GM23338 (cell line): ENCODE measurements around the gene R3HDM4. TPM values are rescaled to one million over a fixed set of nuclear protein-coding genes. Genes with fewer than 3 reads are reported as not detected.

ENCODE experiments used
- ATAC-seq: fragments of 200-7000 bp; cut with Tn5 transposase; 3 replicates; pipeline ENCODE4 v1.9.1; 2020
- DNase-seq: peaks from one replicate; pipeline ENCODE4 v3.0.0-alpha.2; 2015; ENCODE audit warnings: low spot score
- H2AFZ ChIP-seq: fragments of 200-600 bp; sonication (generic); 2 replicates; pipeline ENCODE4 v1.8.0; 2016; ENCODE audit warnings: antibody characterized with exemption, mild to moderate bottlenecking, moderate library complexity
- H3F3A ChIP-seq: fragments of 200-600 bp; sonication (generic); replicated peaks from 2 replicates; pipeline ENCODE4 v1.8.0; 2017; ENCODE audit warnings: antibody characterized with exemption, mixed run types, low read depth
- H3K27ac ChIP-seq: fragments of 200-600 bp; sonication (generic); 2 replicates; pipeline ENCODE4 v1.6.1; 2016; ENCODE audit warnings: low read depth
- H3K27me3 ChIP-seq: fragments of 200-600 bp; sonication (generic); 2 replicates; pipeline ENCODE4 v1.8.0; 2016; ENCODE audit warnings: mild to moderate bottlenecking, mixed run types, moderate library complexity; ENCODE audit not compliant: insufficient read depth
- H3K36me3 ChIP-seq: fragments of 200-600 bp; sonication (generic); 2 replicates; pipeline ENCODE4 v1.8.0; 2016; ENCODE audit warnings: mild to moderate bottlenecking; ENCODE audit not compliant: insufficient read depth
- H3K4me1 ChIP-seq: fragments of 200-600 bp; sonication (generic); 2 replicates; pipeline ENCODE4 v1.8.0; 2016; ENCODE audit warnings: mild to moderate bottlenecking, moderate library complexity; ENCODE audit not compliant: insufficient read depth
- H3K4me2 ChIP-seq: fragments of 200-600 bp; sonication (generic); 2 replicates; pipeline ENCODE4 v1.7.1; 2017; ENCODE audit warnings: mixed run types
- H3K4me3 ChIP-seq: fragments of 200-600 bp; sonication (generic); 2 replicates; pipeline ENCODE4 v1.6.1; 2016; ENCODE audit warnings: mixed run types
- H3K79me2 ChIP-seq: fragments of 200-600 bp; sonication (generic); replicated peaks from 2 replicates; pipeline ENCODE4 v1.8.0; 2017; ENCODE audit warnings: mild to moderate bottlenecking; ENCODE audit not compliant: insufficient read depth
- H3K9me2 ChIP-seq: fragments of 200-600 bp; sonication (generic); 2 replicates; pipeline ENCODE4 v1.8.0; 2017; ENCODE audit not compliant: insufficient read depth
- H4K20me1 ChIP-seq: fragments of 200-600 bp; sonication (generic); replicated peaks from 2 replicates; pipeline ENCODE4 v1.8.0; 2017; ENCODE audit warnings: mild to moderate bottlenecking; ENCODE audit not compliant: insufficient read depth
- H3K27ac Mint-ChIP-seq: 2 replicates; pipeline ENCODE4 v1.8.0; 2020; ENCODE audit warnings: inconsistent platforms, mild to moderate bottlenecking, moderate library complexity, mixed read lengths
- H3K27me3 Mint-ChIP-seq: 3 replicates; pipeline ENCODE4 v1.8.0; 2022; ENCODE audit warnings: low read depth, mild to moderate bottlenecking, moderate library complexity, mixed read lengths, inconsistent platforms; ENCODE audit not compliant: insufficient read depth, poor library complexity
- H3K36me3 Mint-ChIP-seq: 3 replicates; pipeline ENCODE4 v1.8.0; 2021; ENCODE audit warnings: low read depth, mild to moderate bottlenecking, inconsistent platforms, moderate library complexity, mixed read lengths
- H3K4me1 Mint-ChIP-seq: 3 replicates; pipeline ENCODE4 v1.8.0; 2020; ENCODE audit warnings: mild to moderate bottlenecking, inconsistent platforms, mixed read lengths
- H3K4me3 Mint-ChIP-seq: 3 replicates; pipeline ENCODE4 v1.8.0; 2021; ENCODE audit warnings: moderate library complexity, mild to moderate bottlenecking, inconsistent platforms, mixed read lengths
- H3K9me3 Mint-ChIP-seq: 3 replicates; pipeline ENCODE4 v1.8.0; 2020; ENCODE audit warnings: moderate library complexity, mild to moderate bottlenecking, inconsistent platforms, mixed read lengths
- CREB1 ChIP-seq: fragments of 250-450 bp; sonication (Bioruptor Pico); IDR thresholded peaks from 2 replicates; pipeline ENCODE4 v1.5.0; 2020; ENCODE audit warnings: low read depth, mild to moderate bottlenecking, moderate library complexity
- EZH2 ChIP-seq: fragments of 200-600 bp; sonication (generic); IDR thresholded peaks from one replicate; pipeline ENCODE4 v1.8.0; 2017; ENCODE audit warnings: antibody characterized with exemption, mild to moderate bottlenecking, low read depth; ENCODE audit not compliant: unreplicated experiment
- EZH2phosphoT487 ChIP-seq: fragments of 200-600 bp; sonication (generic); IDR thresholded peaks from one replicate; pipeline ENCODE4 v1.8.1; 2018; ENCODE audit warnings: antibody characterized with exemption; ENCODE audit not compliant: unreplicated experiment
- JUNB ChIP-seq: IDR thresholded peaks from one replicate; pipeline ENCODE4 v1.6.1; 2016; ENCODE audit warnings: antibody characterized with exemption; ENCODE audit not compliant: unreplicated experiment
- NANOG ChIP-seq: IDR thresholded peaks from 2 replicates; pipeline ENCODE4 v1.6.1; 2016; ENCODE audit warnings: antibody characterized with exemption, borderline replicate concordance
- POLR2AphosphoS5 ChIP-seq: IDR thresholded peaks from 2 replicates; pipeline ENCODE4 v1.6.1; 2016; ENCODE audit warnings: antibody characterized with exemption, low read depth
- STAT1 ChIP-seq: IDR thresholded peaks from one replicate; pipeline ENCODE4 v1.6.1; 2016; ENCODE audit warnings: antibody characterized with exemption; ENCODE audit not compliant: unreplicated experiment
- ZNF114 ChIP-seq: fragments of 250-450 bp; sonication (Bioruptor Pico); IDR thresholded peaks from 2 replicates; pipeline ENCODE4 v1.5.0; 2020; ENCODE audit warnings: mild to moderate bottlenecking, moderate library complexity
- ZNF331 ChIP-seq: fragments of 250-450 bp; sonication (Bioruptor Pico); IDR thresholded peaks from 2 replicates; pipeline ENCODE4 v1.5.0; 2020; ENCODE audit warnings: low read depth, mild to moderate bottlenecking, moderate library complexity
- polyA plus RNA-seq: library from polyadenylated mRNA; unstranded; fragments of >200 nt; fragmentation: Nextera tagmentation; extraction: Ambion mirVana; gene quantifications from 2 replicates; pipeline ENCODE4 v1.2.1, GENCODE V29; 2016
- total RNA-seq: library from RNA; depleted of rRNA; stranded (reverse); fragments of >200 nt; shearing (Covaris generic); gene quantifications from 2 replicates; pipeline ENCODE4 v1.2.3, GENCODE V29; 2014
- TF ChIP-seq, protein P1 (sequence below): fragments of 250-450 bp; sonication (Bioruptor Pico); IDR thresholded peaks from 2 replicates; pipeline ENCODE4 v1.5.0; 2020; ENCODE audit warnings: mild to moderate bottlenecking, moderate library complexity
- TF ChIP-seq, protein P2 (sequence below): IDR thresholded peaks from 2 replicates; pipeline ENCODE4 v1.6.1; 2016; ENCODE audit warnings: antibody characterized with exemption
- TF ChIP-seq, protein P3 (sequence below), 2 experiments: fragments of 200-600 bp in 1 of 2; sonication (generic) in 1 of 2; conservative IDR thresholded peaks; 2 replicates each; pipeline versions ENCODE4 v1.5.1 to v1.6.1; 2016 to 2017; ENCODE audit warnings: antibody characterized with exemption in 2 of 2, low read depth in 2 of 2, mild to moderate bottlenecking in 2 of 2, moderate library complexity in 1 of 2
- TF ChIP-seq, protein P4 (sequence below): IDR thresholded peaks from one replicate; pipeline ENCODE4 v1.6.1; 2018; ENCODE audit warnings: antibody characterized with exemption; ENCODE audit not compliant: unreplicated experiment

R3HDM4 gene
- total and polyA plus RNA-seq, 2 experiments from 2014 or later: 76.5 to 87.1 TPM

DNA sequence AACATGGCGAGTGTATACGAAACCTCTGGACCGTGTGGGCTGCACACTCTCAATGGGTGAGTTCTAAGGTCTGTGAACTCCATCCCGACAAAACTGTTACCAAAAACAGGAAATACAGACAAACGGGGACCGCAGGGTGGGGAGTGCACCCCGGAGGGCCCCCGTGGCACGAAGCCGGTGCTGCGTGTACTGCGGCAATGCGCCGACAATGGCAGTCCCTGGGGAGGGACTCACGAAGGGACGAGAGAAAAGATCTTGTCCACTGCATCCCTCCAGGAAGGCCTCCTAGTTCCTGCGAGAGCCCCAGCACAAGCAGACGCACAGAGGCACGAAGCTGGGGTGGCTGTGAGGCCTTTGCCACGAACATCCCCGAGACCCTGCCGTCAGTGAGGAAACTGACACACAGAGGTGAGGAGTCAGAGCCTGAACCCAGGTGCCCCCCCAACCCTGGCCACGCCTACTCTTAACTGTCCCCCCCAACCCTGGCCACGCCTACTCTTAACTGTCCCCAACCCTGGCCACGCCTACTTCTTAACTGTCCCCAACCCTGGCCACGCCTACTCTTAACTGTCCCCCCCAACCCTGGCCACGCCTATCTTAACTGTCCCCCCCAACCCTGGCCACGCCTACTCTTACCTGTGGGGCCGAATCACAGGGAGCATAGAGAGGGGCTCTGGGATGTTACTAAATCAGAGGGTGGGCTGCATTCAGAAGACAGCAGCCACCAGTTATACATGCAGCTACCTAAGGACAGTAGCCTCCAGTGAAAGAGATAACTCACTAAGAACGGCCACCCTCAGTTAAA, 24.2 kb downstream of the R3HDM4 start:
- Histone ChIP-seq H3F3A (no peaks in the 10 kb centered on the region; the same call in 1 of the 2 replicates), H3K4me3 (no peak overlapping the region), H3K9me2 (no peaks in the 10 kb centered on the region), H3K4me2 (no peak overlapping the region), H3K36me3 (no peaks in the 10 kb centered on the region), H4K20me1 (peaks cover 4% of the 10 kb centered on the region; the same call in 1 of the 2 replicates), H2AFZ (no peak overlapping the region), H3K79me2 (no peaks in the 10 kb centered on the region; the same call in 1 of the 2 replicates), H3K27ac (no peak overlapping the region), H3K27me3 (no peaks in the 10 kb centered on the region), H3K4me1 (no peaks in the 10 kb centered on the region)
- Mint-ChIP-seq H3K4me1 (no peaks in the 10 kb centered on the region; the same call in 2 of the 3 replicates), H3K4me3 (no peak overlapping the region; the same call in 2 of the 3 replicates), H3K27ac (no peak overlapping the region), H3K9me3 (peaks cover 3% of the 10 kb centered on the region; the same call in 2 of the 3 replicates), H3K27me3 (peaks cover 15% of the 10 kb centered on the region), H3K36me3 (peaks cover 9% of the 10 kb centered on the region; the same call in 1 of the 3 replicates)
- DNase-seq: no peak
- no peak for ATAC-seq
- no peak for TF ChIP-seq JUNB
- TF ChIP-seq ZNF331 (CRISPR knock-in tag): no peak
- TF ChIP-seq EZH2phosphoT487: no peak
- no peak for TF ChIP-seq STAT1
- no peak for TF ChIP-seq CREB1 (CRISPR knock-in tag)
- TF ChIP-seq NANOG: no peak
- TF ChIP-seq, protein P1, sequence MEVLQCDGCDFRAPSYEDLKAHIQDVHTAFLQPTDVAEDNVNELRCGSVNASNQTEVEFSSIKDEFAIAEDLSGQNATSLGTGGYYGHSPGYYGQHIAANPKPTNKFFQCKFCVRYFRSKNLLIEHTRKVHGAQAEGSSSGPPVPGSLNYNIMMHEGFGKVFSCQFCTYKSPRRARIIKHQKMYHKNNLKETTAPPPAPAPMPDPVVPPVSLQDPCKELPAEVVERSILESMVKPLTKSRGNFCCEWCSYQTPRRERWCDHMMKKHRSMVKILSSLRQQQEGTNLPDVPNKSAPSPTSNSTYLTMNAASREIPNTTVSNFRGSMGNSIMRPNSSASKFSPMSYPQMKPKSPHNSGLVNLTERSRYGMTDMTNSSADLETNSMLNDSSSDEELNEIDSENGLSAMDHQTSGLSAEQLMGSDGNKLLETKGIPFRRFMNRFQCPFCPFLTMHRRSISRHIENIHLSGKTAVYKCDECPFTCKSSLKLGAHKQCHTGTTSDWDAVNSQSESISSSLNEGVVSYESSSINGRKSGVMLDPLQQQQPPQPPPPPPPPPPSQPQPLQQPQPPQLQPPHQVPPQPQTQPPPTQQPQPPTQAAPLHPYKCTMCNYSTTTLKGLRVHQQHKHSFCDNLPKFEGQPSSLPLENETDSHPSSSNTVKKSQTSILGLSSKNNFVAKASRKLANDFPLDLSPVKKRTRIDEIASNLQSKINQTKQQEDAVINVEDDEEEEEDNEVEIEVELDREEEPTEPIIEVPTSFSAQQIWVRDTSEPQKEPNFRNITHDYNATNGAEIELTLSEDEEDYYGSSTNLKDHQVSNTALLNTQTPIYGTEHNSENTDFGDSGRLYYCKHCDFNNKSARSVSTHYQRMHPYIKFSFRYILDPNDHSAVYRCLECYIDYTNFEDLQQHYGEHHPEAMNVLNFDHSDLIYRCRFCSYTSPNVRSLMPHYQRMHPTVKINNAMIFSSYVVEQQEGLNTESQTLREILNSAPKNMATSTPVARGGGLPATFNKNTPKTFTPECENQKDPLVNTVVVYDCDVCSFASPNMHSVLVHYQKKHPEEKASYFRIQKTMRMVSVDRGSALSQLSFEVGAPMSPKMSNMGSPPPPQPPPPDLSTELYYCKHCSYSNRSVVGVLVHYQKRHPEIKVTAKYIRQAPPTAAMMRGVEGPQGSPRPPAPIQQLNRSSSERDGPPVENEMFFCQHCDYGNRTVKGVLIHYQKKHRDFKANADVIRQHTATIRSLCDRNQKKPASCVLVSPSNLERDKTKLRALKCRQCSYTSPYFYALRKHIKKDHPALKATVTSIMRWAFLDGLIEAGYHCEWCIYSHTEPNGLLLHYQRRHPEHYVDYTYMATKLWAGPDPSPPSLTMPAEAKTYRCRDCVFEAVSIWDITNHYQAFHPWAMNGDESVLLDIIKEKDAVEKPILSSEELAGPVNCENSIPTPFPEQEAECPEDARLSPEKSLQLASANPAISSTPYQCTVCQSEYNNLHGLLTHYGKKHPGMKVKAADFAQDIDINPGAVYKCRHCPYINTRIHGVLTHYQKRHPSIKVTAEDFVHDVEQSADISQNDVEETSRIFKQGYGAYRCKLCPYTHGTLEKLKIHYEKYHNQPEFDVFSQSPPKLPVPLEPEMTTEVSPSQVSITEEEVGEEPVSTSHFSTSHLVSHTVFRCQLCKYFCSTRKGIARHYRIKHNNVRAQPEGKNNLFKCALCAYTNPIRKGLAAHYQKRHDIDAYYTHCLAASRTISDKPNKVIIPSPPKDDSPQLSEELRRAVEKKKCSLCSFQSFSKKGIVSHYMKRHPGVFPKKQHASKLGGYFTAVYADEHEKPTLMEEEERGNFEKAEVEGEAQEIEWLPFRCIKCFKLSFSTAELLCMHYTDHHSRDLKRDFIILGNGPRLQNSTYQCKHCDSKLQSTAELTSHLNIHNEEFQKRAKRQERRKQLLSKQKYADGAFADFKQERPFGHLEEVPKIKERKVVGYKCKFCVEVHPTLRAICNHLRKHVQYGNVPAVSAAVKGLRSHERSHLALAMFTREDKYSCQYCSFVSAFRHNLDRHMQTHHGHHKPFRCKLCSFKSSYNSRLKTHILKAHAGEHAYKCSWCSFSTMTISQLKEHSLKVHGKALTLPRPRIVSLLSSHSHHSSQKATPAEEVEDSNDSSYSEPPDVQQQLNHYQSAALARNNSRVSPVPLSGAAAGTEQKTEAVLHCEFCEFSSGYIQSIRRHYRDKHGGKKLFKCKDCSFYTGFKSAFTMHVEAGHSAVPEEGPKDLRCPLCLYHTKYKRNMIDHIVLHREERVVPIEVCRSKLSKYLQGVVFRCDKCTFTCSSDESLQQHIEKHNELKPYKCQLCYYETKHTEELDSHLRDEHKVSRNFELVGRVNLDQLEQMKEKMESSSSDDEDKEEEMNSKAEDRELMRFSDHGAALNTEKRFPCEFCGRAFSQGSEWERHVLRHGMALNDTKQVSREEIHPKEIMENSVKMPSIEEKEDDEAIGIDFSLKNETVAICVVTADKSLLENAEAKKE (CRISPR knock-in tag): no peak
- no peak for TF ChIP-seq POLR2AphosphoS5
- TF ChIP-seq ZNF114 (CRISPR knock-in tag): no peak
- no peak for TF ChIP-seq EZH2
- TF ChIP-seq, protein P2, sequence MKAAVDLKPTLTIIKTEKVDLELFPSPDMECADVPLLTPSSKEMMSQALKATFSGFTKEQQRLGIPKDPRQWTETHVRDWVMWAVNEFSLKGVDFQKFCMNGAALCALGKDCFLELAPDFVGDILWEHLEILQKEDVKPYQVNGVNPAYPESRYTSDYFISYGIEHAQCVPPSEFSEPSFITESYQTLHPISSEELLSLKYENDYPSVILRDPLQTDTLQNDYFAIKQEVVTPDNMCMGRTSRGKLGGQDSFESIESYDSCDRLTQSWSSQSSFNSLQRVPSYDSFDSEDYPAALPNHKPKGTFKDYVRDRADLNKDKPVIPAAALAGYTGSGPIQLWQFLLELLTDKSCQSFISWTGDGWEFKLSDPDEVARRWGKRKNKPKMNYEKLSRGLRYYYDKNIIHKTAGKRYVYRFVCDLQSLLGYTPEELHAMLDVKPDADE: no peak
- TF ChIP-seq, protein P3, sequence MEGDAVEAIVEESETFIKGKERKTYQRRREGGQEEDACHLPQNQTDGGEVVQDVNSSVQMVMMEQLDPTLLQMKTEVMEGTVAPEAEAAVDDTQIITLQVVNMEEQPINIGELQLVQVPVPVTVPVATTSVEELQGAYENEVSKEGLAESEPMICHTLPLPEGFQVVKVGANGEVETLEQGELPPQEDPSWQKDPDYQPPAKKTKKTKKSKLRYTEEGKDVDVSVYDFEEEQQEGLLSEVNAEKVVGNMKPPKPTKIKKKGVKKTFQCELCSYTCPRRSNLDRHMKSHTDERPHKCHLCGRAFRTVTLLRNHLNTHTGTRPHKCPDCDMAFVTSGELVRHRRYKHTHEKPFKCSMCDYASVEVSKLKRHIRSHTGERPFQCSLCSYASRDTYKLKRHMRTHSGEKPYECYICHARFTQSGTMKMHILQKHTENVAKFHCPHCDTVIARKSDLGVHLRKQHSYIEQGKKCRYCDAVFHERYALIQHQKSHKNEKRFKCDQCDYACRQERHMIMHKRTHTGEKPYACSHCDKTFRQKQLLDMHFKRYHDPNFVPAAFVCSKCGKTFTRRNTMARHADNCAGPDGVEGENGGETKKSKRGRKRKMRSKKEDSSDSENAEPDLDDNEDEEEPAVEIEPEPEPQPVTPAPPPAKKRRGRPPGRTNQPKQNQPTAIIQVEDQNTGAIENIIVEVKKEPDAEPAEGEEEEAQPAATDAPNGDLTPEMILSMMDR (conservative IDR thresholded peaks at IDR 0.05; ENCODE audit: low read depth in 2 of 2): no peak
- TF ChIP-seq, protein P4, sequence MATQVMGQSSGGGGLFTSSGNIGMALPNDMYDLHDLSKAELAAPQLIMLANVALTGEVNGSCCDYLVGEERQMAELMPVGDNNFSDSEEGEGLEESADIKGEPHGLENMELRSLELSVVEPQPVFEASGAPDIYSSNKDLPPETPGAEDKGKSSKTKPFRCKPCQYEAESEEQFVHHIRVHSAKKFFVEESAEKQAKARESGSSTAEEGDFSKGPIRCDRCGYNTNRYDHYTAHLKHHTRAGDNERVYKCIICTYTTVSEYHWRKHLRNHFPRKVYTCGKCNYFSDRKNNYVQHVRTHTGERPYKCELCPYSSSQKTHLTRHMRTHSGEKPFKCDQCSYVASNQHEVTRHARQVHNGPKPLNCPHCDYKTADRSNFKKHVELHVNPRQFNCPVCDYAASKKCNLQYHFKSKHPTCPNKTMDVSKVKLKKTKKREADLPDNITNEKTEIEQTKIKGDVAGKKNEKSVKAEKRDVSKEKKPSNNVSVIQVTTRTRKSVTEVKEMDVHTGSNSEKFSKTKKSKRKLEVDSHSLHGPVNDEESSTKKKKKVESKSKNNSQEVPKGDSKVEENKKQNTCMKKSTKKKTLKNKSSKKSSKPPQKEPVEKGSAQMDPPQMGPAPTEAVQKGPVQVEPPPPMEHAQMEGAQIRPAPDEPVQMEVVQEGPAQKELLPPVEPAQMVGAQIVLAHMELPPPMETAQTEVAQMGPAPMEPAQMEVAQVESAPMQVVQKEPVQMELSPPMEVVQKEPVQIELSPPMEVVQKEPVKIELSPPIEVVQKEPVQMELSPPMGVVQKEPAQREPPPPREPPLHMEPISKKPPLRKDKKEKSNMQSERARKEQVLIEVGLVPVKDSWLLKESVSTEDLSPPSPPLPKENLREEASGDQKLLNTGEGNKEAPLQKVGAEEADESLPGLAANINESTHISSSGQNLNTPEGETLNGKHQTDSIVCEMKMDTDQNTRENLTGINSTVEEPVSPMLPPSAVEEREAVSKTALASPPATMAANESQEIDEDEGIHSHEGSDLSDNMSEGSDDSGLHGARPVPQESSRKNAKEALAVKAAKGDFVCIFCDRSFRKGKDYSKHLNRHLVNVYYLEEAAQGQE: no peak
